PC-9 (cell line): ENCODE results near the gene CDH22. TPM values are rescaled to one million over a fixed set of nuclear protein-coding genes. Genes with fewer than 3 reads are reported as not detected.

Source experiments
- BruUV-seq: library from RNA; stranded (reverse); fragments of 400-500 nt; replicated peaks from 2 replicates; lab custom pipeline; 2021; lab: Mats Ljungman, UMichigan
- CTCF ChIA-PET: fragments of 300-600 bp; sonication (Branson Sonifier 250); formaldehyde crosslinking; loops from one replicate; lab custom pipeline; 2022; ENCODE audit warnings: antibody characterized with exemption; lab: Charles Lee
- POLR2A ChIA-PET: fragments of 300-600 bp; sonication (Branson Sonifier 250); formaldehyde crosslinking; loops from one replicate; lab custom pipeline; 2022; ENCODE audit warnings: antibody characterized with exemption; ENCODE audit not compliant: unreplicated experiment; lab: Charles Lee
- DNase-seq, 2 experiments: peaks; one replicate each; pipeline versions ENCODE4 v3.0.0 to v3.0.0-alpha.2; 2015 to 2022; ENCODE audit warnings: mixed read lengths in 1 of 2
- H2AFZ ChIP-seq: fragments of 200-600 bp; sonication (generic); 2 replicates; pipeline ENCODE4 v1.8.1; 2017; ENCODE audit warnings: antibody characterized with exemption
- H3F3A ChIP-seq: fragments of 200-600 bp; sonication (generic); 2 replicates; pipeline ENCODE4 v1.8.1; 2017; ENCODE audit warnings: antibody characterized with exemption, mild to moderate bottlenecking, low read depth; ENCODE audit not compliant: insufficient read depth
- H3K27ac ChIP-seq: fragments of 200-600 bp; sonication (generic); 2 replicates; pipeline ENCODE4 v1.6.1; 2016; ENCODE audit warnings: mixed run types
- H3K27me3 ChIP-seq: fragments of 200-600 bp; sonication (generic); 2 replicates; pipeline ENCODE4 v1.6.1; 2016; ENCODE audit warnings: low read depth, mixed run types; ENCODE audit not compliant: insufficient read depth
- H3K36me3 ChIP-seq: fragments of 200-600 bp; sonication (generic); 2 replicates; pipeline ENCODE4 v1.6.1; 2016; ENCODE audit warnings: low read depth, mixed run types
- H3K4me1 ChIP-seq: fragments of 200-600 bp; sonication (generic); replicated peaks from 2 replicates; pipeline ENCODE4 v1.6.1; 2016; ENCODE audit warnings: mixed run types; ENCODE audit not compliant: insufficient read depth
- H3K4me2 ChIP-seq: fragments of 200-600 bp; sonication (generic); 2 replicates; pipeline ENCODE4 v1.6.1; 2017; ENCODE audit warnings: mixed run types
- H3K4me3 ChIP-seq: fragments of 200-600 bp; sonication (generic); 2 replicates; pipeline ENCODE4 v1.6.1; 2016; ENCODE audit warnings: mixed run types
- H3K79me2 ChIP-seq: fragments of 200-600 bp; sonication (generic); 2 replicates; pipeline ENCODE4 v1.6.1; 2017; ENCODE audit warnings: low read depth, mixed run types
- H3K9me2 ChIP-seq: fragments of 200-600 bp; sonication (generic); 2 replicates; pipeline ENCODE4 v1.8.1; 2017; ENCODE audit warnings: mild to moderate bottlenecking; ENCODE audit not compliant: insufficient read depth
- H3K9me3 ChIP-seq: fragments of 200-600 bp; sonication (generic); 2 replicates; pipeline ENCODE4 v1.8.1; 2016; ENCODE audit warnings: low read depth; ENCODE audit not compliant: insufficient read depth
- H4K20me1 ChIP-seq: fragments of 200-600 bp; sonication (generic); 2 replicates; pipeline ENCODE4 v1.8.1; 2017; ENCODE audit not compliant: insufficient read depth
- EZH2 ChIP-seq: fragments of 200-600 bp; sonication (generic); IDR thresholded peaks from 2 replicates; pipeline ENCODE4 v1.8.0; 2017; ENCODE audit warnings: antibody characterized with exemption, low read depth
- intact Hi-C: fragments of 100-400 bp; cut with micrococcal nuclease; formaldehyde crosslinking; loops from one replicate; pipeline ENCODE4 v1.10.0; 2022; ENCODE audit not compliant: unreplicated experiment
- total RNA-seq: library from RNA; stranded (reverse); gene quantifications from 2 replicates; pipeline ENCODE4 v1.2.3, GENCODE V29; 2021
- TF ChIP-seq, protein P1 (sequence below): fragments of 200-600 bp; sonication (generic); conservative IDR thresholded peaks from 2 replicates; pipeline ENCODE4 v1.6.1; 2017; ENCODE audit warnings: mixed run types, antibody characterized with exemption, mild to moderate bottlenecking, moderate library complexity

CDH22 gene
- total RNA-seq, 1 experiment from 2014 or later = not detected

DNA sequence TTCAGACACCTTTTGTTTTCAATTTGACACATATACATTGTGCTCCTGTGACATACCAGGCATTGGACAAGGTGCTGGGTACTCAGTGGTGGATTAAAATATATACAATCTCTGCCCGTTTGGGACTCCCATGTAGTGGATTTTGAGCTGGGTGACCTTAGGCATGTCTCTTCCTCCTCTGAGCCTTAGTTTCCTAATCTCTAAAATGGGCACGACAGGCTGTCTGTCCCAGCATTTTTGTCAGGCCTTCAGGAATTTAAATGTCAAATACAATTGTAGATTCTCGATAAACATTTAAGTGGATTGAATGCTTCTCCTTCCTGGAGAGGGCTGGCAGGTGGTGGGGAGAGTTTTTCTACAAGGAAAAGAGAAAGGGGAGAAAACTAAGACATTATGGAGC, 22.6 kb downstream of the CDH22 start:
- H3K9me2 ChIP-seq = no peaks in the 10 kb centered on the region
- no peaks in the 10 kb centered on the region for H3F3A ChIP-seq
- H3K4me3 ChIP-seq = no peak overlapping the region
- no peaks in the 10 kb centered on the region for H3K4me1 ChIP-seq
- ChIA-PET CTCF (no interaction called here), POLR2A (no interaction called here)
- no TSS peak for BruUV-seq
- H2AFZ ChIP-seq = no peak overlapping the region
- no peak for DNase-seq
- no peak overlapping the region for H3K27ac ChIP-seq
- H3K79me2 ChIP-seq = no peaks in the 10 kb centered on the region
- intact Hi-C loops = no loop called here
- H3K4me2 ChIP-seq = no peak overlapping the region
- TF ChIP-seq EZH2 = no peak
- TF ChIP-seq, protein P1, sequence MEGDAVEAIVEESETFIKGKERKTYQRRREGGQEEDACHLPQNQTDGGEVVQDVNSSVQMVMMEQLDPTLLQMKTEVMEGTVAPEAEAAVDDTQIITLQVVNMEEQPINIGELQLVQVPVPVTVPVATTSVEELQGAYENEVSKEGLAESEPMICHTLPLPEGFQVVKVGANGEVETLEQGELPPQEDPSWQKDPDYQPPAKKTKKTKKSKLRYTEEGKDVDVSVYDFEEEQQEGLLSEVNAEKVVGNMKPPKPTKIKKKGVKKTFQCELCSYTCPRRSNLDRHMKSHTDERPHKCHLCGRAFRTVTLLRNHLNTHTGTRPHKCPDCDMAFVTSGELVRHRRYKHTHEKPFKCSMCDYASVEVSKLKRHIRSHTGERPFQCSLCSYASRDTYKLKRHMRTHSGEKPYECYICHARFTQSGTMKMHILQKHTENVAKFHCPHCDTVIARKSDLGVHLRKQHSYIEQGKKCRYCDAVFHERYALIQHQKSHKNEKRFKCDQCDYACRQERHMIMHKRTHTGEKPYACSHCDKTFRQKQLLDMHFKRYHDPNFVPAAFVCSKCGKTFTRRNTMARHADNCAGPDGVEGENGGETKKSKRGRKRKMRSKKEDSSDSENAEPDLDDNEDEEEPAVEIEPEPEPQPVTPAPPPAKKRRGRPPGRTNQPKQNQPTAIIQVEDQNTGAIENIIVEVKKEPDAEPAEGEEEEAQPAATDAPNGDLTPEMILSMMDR = no peak
- H3K27me3 ChIP-seq = peaks cover 100% of the 10 kb centered on the region
- H4K20me1 ChIP-seq = no peaks in the 10 kb centered on the region
- H3K9me3 ChIP-seq = no peaks in the 10 kb centered on the region
- H3K36me3 ChIP-seq = no peaks in the 10 kb centered on the region

DNA sequence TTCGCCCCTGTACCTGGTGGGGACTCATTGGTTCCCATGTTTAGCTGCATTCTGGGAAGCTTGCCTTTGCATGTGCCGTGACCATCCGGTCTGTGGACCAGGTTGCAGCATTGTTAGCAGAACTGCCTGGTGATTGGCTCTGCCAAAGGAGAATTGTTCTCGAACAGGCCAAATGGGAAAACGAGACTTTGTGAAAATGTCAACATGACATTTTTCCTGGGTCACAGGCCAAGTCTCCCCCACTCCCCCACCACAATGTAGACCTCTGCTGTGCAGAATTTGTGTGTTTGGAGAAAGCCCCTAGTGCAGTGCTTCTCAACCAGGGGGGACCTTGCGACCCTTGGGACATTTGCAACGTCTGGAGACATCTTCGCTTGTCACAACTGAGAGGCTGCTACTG, 23.2 kb downstream of the CDH22 start:
- peaks cover 99% of the 10 kb centered on the region for H3K27me3 ChIP-seq
- TF ChIP-seq, protein P1 = no peak
- TF ChIP-seq EZH2 = no peak
- no peaks in the 10 kb centered on the region for H3F3A ChIP-seq
- H3K4me3 ChIP-seq = no peak overlapping the region
- POLR2A ChIA-PET = no interaction called here
- no peak overlapping the region for H3K27ac ChIP-seq
- CTCF ChIA-PET = no interaction called here
- H3K9me2 ChIP-seq = no peaks in the 10 kb centered on the region
- DNase-seq = no peak
- H2AFZ ChIP-seq = no peak overlapping the region
- no peaks in the 10 kb centered on the region for H3K4me1 ChIP-seq
- no peaks in the 10 kb centered on the region for H3K9me3 ChIP-seq
- H4K20me1 ChIP-seq = no peaks in the 10 kb centered on the region
- no peaks in the 10 kb centered on the region for H3K36me3 ChIP-seq
- H3K79me2 ChIP-seq = no peaks in the 10 kb centered on the region
- no peak overlapping the region for H3K4me2 ChIP-seq
- intact Hi-C loops = no loop called here
- no TSS peak for BruUV-seq

DNA sequence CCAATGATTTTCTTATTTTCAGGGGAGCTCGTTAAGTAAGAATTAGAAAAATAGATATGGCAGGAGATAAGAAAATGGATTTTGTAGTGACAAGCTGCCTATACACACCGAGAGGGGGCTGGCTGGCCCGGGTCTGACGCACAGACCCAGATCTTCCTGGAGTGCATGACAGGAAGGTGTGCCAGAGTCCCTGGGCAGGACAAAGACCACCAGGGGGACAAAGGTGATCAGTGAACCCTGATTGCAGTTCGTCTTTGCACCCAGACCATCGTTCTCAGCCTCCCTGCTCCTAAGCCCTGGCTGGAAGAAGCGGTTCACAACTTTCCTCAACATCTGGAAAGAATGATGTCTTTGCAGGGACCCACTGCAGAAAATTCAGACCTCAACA, 24.3 kb downstream of the CDH22 start:
- peaks cover 97% of the 10 kb centered on the region for H3K27me3 ChIP-seq
- no peak overlapping the region for H2AFZ ChIP-seq
- no peaks in the 10 kb centered on the region for H3K9me2 ChIP-seq
- H3K36me3 ChIP-seq = no peaks in the 10 kb centered on the region
- CTCF ChIA-PET = no interaction called here
- H3K4me3 ChIP-seq = no peak overlapping the region
- no TSS peak for BruUV-seq
- H3K27ac ChIP-seq = no peak overlapping the region
- no peak for DNase-seq
- H3F3A ChIP-seq = no peaks in the 10 kb centered on the region
- H4K20me1 ChIP-seq = no peaks in the 10 kb centered on the region
- TF ChIP-seq, protein P1 = no peak
- no peak for TF ChIP-seq EZH2
- H3K79me2 ChIP-seq = no peaks in the 10 kb centered on the region
- H3K4me1 ChIP-seq = no peaks in the 10 kb centered on the region
- POLR2A ChIA-PET = no interaction called here
- H3K9me3 ChIP-seq = no peaks in the 10 kb centered on the region
- intact Hi-C loops = no loop called here
- H3K4me2 ChIP-seq = no peak overlapping the region
